UCSD-AML1 (cell line): Measurements from ENCODE around the gene TMPRSS13.

Experiments
- DNase-seq: peaks from one replicate; lab custom pipeline; 2025; ENCODE audit not compliant: unreplicated experiment; lab: John Stamatoyannopoulos, UW

The TMPRSS13 gene

DNA sequence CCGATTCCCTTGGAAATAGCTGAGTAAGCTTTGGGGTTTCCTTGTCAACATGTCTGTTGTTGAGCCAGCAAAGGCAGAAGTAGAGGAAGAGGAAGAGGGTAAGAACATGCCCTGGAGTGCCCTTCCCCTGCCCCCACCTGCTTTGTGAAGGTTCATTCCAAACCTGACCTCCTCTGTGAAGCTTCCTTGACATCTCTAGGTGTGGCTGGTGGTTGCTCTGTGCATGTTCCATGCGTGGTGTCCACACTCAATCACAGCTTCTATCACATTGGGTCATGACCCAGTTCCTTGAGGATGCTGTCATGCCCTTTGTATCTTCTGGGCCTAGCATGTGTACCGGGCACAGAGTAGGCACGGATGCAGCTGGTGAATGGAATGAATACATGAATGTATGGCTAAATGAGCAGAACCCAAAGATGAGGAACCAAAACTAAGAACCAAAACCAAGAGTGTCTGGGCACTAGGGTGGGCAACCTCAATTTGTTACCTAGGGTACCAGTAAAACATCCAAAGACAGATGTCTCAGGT, 29.0 kb downstream of the TMPRSS13 start:
- no peak for DNase-seq

DNA sequence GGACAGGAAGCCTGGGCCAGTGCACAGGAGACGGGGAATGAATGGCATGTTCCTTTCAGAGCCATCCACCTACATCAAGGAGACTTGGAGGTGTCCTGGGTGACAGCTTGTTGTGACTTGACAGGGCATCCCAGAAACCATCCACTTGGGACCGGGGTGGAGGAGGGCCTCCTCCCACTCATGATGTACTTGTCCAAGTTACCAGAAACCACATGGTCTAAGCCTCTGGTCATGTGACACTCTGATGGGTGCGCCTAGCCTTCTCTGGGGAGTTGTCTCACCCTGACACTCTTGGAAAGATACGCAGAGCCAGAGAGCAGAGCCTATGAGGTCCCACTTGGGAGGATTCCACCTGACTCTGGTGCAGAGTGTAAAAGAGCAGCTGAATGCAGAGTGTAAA, 31.1 kb downstream of the TMPRSS13 start:
- DNase-seq: no peak

- no peak for DNase-seq
Measured at GRCh38 chr11:117892651-117893050, 36.6 kb downstream of the TMPRSS13 start.

DNA sequence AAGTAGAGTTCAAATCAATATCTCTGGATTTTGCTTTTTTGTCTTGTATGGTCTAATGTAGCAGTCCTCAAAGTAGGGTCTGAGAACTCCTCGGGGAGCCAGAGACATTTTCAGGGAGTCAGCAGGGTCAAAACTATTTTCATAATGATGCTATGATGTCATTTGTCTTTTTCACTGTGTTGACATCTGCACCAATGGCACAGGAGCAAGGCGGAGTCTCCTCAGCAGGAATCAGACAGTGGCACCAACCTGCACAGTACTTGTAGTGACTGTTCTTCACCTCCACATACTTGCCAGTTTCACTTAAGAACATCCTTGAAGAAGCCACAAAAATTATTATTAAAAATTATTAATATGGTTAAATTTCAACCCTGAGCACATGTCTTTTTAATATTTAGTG, 37.8 kb downstream of the TMPRSS13 start:
- DNase-seq: no peak

GRCh38 chr11:117888139-117888566, 41.0 kb downstream of the TMPRSS13 start:
- no peak for DNase-seq

DNA sequence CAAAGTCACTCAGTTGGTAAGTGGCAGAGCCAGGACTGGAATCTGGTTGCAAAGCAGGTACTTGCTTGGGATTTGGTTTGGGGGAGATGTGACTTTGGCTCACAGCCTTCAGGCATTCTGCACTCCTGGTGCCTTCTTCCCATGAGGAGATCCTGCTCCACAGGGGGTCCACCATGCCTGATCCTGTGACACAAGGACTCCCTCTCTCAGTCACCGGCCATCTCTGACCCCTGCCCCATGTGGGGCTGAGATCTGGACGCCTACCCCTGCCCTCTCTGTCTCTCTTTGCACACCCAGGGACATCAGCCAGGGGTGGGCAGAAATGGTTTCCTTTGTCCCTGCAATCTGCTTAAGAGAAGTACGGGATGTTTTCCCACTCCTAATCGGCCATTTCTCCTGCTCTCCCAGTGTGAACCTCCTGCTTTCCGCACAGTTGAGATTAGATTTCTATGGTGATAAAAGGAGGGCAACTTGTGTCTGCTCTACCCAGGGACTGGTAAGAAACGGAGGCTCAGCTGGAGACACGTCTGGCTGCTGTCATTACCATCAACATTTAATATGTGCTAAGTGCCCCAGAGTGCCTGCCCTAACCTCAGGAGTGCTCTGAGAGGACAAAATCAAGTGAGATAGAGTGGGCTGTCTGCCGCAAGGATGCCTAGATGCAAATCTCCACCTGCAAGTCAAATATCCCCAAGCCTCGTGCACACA, 41.6 kb downstream of the TMPRSS13 start:
- DNase-seq: no peak

GRCh38 chr11:117885777-117886176, 43.4 kb downstream of the TMPRSS13 start:
- DNase-seq: no peak

- DNase-seq: no peak
Measured at GRCh38 chr11:117884994-117885393, 44.2 kb downstream of the TMPRSS13 start.

DNA sequence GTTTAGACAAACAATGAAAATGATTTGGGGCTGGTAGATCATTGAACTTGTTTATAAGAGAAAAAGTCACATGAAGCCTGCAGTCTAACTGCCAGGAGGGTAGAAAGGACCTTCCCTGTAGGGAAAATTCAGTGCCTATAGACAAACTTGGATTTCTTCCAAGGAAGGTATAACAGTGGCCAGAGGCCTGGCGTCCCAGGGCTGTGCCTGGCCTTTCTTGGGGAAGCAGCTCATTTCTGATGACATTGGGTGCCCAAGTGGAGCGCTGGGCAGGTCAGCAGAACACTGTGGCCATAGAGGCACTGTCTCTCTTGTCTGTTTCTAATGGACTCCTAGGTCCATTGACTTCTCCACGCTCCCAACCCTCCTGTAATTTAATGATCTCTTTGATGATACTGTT, 46.1 kb downstream of the TMPRSS13 start:
- DNase-seq: no peak

- DNase-seq: no peak
Measured at GRCh38 chr11:117882311-117882905, 46.8 kb downstream of the TMPRSS13 start.

GRCh38 chr11:117881217-117881616, 48.0 kb downstream of the TMPRSS13 start:
- no peak for DNase-seq

DNA sequence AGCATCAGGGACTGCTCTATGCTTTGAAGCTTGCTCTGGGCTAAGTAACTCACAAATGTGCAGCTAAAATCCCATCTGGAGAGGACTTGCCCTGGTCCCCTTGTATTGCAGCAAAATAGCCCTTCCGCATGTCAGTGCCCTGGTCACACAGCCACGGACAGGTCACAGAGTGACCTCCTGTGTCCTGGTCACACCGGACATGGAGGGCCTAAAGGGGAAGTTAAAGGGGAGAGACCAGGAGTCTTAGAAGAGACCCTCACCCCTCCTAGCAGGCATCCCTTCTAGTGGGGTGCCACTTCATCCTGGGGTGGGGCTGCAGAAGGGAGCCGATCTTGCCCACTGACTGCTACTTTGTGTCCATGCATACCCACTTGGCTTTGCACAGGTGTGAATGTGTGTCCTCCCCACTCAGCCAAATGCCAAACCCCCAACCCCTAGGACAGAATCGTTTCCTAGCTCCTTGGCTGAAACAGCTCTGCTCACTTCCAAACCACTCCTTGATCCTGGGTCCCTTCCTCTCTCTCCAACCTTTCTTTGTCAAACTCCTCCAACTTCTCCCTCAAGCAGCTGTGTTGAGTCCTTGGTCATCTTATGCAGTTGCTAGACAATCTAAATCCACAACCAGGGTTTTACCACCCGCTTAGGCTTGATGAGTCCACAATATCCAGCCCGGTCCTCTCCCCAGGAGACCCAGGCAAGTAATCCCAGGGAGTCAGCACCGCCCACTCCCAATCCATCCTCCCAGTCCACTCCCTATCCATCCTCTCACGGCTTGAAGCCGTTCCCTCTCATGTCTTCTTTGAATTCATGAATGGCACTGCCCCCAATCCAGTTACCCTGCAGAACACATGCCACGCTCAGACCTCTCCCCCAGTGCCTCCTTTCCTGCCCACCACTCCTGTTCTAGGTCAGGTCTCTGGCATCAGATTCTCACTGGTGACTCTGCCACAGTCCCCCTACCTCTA, 49.4 kb downstream of the TMPRSS13 start:
- DNase-seq: no peak

- no peak for DNase-seq
Measured at GRCh38 chr11:117878939-117879475, 50.2 kb downstream of the TMPRSS13 start.

DNA sequence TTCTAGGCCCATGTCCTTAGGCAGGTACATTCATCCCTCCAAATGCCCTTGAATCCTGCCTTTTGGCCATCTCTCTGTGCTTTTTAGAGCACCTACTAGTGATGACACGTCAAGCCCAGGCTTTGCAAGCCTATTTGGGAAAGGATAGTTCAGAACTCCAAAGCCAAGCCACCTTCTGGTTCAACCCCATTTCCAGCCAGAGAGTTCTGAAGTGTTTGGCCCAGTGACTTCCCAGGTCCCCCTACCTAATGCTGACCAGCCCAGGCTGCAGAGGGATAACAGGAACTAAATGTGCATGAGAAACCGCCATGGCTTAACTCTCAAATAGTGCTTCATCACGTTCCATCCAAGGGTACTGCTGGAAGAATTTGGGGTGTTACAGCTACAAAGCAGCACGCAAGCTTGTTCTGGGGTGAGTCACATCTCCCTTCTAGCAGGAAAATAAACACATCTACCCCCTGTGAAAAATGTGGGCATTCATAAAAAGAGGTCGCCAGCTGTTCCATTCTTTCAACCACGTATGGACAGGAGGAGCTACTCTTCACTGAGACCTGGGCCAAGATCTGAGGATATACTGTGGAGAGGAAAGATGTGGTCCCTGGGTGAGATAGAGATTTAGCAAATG, 50.8 kb downstream of the TMPRSS13 start:
- no peak for DNase-seq

DNA sequence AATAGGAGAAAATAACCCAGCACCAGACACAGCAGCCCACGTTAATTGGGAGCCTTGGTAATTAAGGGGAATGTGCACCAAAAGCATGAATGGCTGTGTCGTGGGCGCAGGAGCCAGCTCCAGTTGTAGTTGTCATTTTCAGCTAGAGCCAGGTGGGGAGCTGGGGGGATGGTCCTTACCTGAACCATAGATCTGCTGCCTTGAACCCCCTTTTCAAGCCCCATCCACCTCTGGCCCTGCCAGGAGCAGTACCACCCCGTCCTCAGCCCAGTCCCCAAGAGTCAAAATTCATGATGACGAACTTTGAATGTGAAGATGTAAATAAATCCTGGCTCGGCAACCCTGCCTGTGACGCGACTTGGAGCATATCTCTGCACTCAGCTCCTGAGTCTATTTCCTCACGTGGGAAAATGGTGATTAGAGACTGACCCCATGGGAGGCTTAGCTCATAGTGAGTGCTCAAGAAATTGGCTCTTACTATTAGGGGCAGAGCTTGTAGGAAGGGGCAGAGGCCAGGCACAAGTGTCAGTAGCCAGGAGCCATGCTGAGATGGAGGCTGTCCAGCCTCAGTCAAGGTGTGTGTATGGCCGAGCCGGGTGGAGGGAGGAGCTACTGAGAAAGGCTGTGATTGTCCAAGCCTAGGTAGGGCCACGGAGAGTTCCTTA, 52.0 kb downstream of the TMPRSS13 start:
- no peak for DNase-seq

DNA sequence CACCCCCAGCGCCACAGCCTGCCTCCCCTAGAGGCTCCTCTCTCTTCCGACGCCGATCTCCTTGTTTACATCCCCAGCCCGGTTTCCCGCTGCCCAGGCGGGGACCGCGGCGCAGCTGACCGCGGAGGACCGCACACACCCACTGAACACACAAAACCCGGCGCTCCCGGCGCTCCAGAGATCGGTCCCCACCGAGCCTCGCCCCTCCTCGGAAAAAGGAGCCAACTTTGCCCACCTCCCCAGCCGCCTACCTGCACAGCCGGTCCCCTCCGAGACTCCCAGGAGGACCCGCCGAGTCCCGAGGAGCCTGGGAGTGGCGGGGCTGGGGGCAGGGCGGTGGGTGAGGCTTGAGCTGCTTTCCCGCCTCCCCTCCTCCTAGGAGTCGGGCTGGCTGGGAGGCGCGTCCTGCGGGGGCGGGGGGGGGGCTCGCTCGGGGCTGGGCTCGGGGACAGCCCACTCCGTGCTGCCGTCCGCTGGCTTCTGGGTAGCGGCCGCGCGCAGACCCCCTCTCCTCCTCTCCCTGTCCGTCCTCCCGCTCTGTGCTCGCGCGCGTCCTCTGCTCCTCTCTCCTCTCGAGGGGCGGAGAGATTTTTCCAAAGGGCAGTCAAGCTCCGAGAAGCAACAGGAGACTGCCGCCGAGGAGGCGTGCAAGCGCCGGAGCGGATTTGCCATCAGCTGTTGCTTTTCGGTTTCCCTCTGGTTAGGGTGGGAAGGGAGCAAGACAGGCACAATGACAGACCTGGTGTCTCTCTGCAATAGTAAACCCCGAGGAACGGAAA, 52.7 kb downstream of the TMPRSS13 start, which contains the start of gene FXYD6:
Gene FXYD6, minus strand, starts transcription at position 318 of the 779 bp plus-strand sequence. CDS start 33,882 bp downstream, outside the sequence.
- peak; percentile 41 for DNase-seq

GRCh38 chr11:117876059-117876340, 53.2 kb downstream of the TMPRSS13 start:
- no peak for DNase-seq

GRCh38 chr11:117875382-117876058, 53.7 kb downstream of the TMPRSS13 start:
- no peak for DNase-seq

GRCh38 chr11:117874910-117875381, 54.3 kb downstream of the TMPRSS13 start:
- no peak for DNase-seq
